ENCODE results near the gene ADAMTSL1.

Gene ADAMTSL1

DNA sequence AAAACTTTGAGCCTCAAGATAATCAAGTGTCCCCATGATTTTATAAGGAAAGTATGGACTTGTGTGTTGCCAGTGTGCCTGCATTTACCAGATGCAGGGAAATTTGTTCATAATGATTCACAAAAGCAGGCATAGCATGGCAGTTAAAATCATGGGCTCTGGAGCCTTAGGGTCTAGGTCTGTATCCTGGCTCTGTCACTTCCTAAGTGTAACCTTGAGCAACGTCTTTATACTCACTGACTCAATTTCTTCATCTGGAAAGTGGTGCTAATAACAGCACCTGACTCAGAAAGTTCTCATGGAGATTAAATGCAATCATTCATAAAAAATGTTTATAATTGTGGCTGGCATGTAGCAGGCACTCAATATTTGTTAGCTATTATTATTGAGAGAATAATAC lies 324.2 kb downstream of the ADAMTSL1 start:
- DNase-seq (ENCODE audit: low read depth in 2 of 2): peak in 1 of 2 donors; percentile 23
- TF ChIP-seq, protein P1, sequence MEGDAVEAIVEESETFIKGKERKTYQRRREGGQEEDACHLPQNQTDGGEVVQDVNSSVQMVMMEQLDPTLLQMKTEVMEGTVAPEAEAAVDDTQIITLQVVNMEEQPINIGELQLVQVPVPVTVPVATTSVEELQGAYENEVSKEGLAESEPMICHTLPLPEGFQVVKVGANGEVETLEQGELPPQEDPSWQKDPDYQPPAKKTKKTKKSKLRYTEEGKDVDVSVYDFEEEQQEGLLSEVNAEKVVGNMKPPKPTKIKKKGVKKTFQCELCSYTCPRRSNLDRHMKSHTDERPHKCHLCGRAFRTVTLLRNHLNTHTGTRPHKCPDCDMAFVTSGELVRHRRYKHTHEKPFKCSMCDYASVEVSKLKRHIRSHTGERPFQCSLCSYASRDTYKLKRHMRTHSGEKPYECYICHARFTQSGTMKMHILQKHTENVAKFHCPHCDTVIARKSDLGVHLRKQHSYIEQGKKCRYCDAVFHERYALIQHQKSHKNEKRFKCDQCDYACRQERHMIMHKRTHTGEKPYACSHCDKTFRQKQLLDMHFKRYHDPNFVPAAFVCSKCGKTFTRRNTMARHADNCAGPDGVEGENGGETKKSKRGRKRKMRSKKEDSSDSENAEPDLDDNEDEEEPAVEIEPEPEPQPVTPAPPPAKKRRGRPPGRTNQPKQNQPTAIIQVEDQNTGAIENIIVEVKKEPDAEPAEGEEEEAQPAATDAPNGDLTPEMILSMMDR (IDR thresholded peaks at IDR 0.05; ENCODE audit: low read depth, low read length): no peak
- no peak overlapping the region for H3K4me3 ChIP-seq (replicated peaks in 1 of 2; ENCODE audit: low read depth in 2 of 2, low read length in 2 of 2)

DNA sequence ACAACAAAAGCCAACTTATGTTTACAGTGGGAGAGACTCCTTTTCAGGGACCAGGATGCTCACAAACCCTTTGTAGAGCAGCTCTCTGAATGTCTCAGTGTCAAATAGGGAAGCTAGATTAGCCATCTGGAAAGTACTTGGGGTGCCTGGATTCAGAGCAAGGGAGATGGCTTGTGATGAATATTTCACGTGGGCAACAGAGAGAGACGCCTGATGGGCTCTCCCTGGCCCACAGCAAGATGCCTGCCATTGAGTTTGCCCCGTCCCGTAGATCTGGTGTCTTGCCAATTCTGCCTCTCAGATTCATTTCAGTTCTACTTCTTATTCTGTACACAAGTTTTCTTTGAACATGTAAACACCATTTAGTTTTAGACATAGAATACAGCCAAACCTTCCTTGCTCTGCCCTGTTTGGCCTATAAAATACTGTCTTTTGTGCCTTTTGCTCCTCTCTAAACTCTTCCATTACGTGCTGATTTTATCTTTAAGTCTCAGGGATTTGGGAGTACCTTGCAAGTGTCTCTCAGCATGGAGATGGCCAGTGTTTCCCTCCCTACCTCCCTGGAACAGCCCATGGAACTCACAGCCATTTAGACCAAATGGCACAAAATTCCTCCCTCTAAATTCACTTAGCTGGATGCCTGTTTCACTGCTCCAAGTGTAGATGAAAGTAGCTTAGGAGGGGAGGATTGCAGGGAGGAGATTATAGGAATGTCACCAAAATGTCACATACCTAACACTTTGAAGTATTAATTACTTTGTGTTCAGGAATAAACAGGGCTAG lies 324.7 kb downstream of the ADAMTSL1 start:
- DNase-seq (ENCODE audit: low read depth in 2 of 2): no peak
- no peak overlapping the region for H3K4me3 ChIP-seq (replicated peaks in 1 of 2; ENCODE audit: low read depth in 2 of 2, low read length in 2 of 2)
- TF ChIP-seq, protein P1 (IDR thresholded peaks at IDR 0.05; ENCODE audit: low read depth, low read length): no peak

DNA sequence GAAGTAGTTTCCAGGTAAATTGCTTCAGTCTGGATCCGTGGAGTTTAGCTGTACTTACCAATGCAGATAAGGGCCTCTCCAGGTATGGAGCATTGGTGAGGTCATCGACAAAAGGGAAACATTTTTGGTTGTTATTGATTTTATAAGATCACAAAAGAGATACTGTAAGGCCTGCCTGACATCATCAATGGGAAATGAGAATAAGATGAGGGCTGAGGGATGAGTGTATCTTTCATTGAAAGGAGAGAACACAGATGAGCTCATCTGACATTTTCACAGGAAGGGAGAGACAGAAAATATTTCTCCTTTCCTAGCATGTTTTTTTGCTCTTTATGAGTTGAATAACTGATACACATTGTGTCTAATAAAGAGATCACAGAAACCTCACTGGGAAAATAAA lies 325.5 kb downstream of the ADAMTSL1 start:
- TF ChIP-seq, protein P1 (IDR thresholded peaks at IDR 0.05; ENCODE audit: low read depth, low read length): no peak
- no peak overlapping the region for H3K4me3 ChIP-seq (replicated peaks in 1 of 2; ENCODE audit: low read depth in 2 of 2, low read length in 2 of 2)
- DNase-seq (ENCODE audit: low read depth in 2 of 2): peak in 1 of 2 donors; percentile 10

DNA sequence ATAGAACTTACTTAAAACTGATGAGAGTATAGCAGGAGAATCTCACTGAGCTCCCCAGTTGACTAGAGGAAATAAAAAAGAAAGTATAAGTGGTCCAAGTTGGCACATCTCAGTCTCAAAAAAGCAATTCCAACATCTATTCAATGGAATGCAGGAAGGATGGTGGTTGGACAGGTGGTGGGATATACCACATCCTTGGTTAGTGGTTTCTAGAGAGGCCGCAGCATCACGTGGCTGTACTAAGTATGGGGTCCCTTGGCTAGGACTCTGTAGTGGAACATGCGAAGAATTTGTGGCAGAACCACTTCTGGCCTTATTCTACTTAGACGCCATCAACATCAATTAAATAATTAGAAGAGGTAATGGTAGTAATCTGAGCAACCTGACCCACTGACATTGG lies 326.6 kb downstream of the ADAMTSL1 start:
- DNase-seq (ENCODE audit: low read depth in 2 of 2): no peak
- TF ChIP-seq, protein P1 (IDR thresholded peaks at IDR 0.05; ENCODE audit: low read depth, low read length): no peak
- H3K4me3 ChIP-seq (replicated peaks in 1 of 2; ENCODE audit: low read depth in 2 of 2, low read length in 2 of 2): no peak overlapping the region

DNA sequence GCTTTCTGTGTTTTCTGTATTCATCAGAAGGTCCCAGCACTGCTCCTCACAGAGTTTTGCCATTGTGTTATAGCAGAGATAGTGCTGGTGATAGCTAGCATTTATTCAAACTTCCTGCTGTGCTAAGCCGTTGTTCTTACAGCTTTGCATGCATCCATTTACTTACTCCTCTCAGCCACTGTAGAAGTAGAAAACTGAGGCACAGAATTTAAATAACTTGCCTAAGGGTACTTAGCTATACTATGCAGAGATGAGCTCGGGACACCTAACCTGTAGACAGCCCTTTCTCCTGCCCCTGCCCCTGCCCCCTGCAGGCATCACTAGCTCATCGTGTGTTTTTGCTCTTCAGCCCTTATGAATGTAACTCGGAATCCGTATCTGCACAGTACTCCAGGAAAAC lies 331.4 kb downstream of the ADAMTSL1 start:
- TF ChIP-seq, protein P1 (IDR thresholded peaks at IDR 0.05; ENCODE audit: low read depth, low read length): no peak
- H3K4me3 ChIP-seq (replicated peaks in 1 of 2; ENCODE audit: low read depth in 2 of 2, low read length in 2 of 2): no peak overlapping the region
- no peak for DNase-seq (ENCODE audit: low read depth in 2 of 2)

DNA sequence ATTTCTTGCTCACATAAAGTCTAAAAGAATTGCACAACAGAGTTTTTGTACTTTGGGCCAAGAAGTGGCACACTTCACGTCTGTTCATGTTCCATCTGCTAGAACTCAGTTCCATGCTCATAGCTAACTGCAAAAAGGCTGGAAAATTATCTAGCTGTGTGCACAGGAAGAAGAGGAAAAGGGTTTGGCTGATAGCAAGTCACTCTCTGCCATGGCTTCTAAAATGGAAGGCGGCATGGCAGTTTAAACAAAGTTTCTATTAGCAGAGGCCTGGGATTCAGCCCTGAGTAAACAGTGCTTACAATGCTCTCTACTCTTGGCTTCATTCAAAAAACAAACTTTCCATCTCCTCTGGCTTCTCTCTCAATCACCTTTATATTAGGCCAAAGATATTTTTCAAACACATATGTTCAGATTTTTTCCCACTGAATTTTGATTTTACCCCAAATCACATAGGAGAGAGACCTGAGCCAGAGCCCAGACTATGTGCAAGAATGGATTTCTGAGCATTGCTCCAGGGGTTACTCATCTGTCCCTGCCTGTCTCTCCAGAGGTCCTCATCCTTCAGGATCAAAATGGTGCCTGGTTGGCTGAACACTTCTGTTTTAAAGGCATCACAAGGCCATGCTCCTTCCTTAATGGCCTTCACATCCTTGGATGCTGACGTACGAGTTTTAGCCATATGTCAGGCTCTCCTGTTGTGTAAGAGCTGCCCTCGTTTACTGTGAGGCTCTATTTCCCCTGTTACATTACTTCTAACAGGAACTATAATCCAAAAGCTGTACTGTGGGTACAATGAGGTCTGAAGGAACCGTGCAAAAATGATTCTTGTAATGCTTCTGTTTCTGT lies 332.5 kb downstream of the ADAMTSL1 start:
- H3K4me3 ChIP-seq (replicated peaks in 1 of 2; ENCODE audit: low read depth in 2 of 2, low read length in 2 of 2): no peak overlapping the region
- TF ChIP-seq, protein P1 (IDR thresholded peaks at IDR 0.05; ENCODE audit: low read depth, low read length): no peak
- DNase-seq (ENCODE audit: low read depth in 2 of 2): no peak
